Subcutaneous abdominal adipose tissue (tissue), 5 donors: ENCODE measurements around the gene PLIN5.

Source experiments
- H3K27ac ChIP-seq: one replicate; pipeline ENCODE4 v1.7.0; 2013; ENCODE audit warnings: low read depth, mild to moderate bottlenecking, inconsistent platforms, low read length, moderate library complexity
- H3K27me3 ChIP-seq, 5 donors: one replicate each; pipeline ENCODE4 v1.7.0; 2013; ENCODE audit warnings: low read length in 5 of 5, inconsistent platforms in 1 of 5; ENCODE audit not compliant: control insufficient read depth in 5 of 5, insufficient read depth in 4 of 5
- H3K36me3 ChIP-seq, 5 donors: one replicate each; pipeline ENCODE4 v1.7.0; 2013; ENCODE audit warnings: low read length in 5 of 5; ENCODE audit not compliant: control insufficient read depth in 5 of 5, insufficient read depth in 5 of 5
- H3K4me1 ChIP-seq, 5 donors: one replicate each; pipeline ENCODE4 v1.7.0; 2013; ENCODE audit warnings: low read length in 5 of 5, mild to moderate bottlenecking in 3 of 5, moderate library complexity in 1 of 5; ENCODE audit not compliant: control insufficient read depth in 5 of 5, insufficient read depth in 5 of 5
- H3K4me3 ChIP-seq, 5 donors: one replicate each; pipeline ENCODE4 v1.7.0; 2013; ENCODE audit warnings: low read length in 5 of 5, low read depth in 1 of 5
- H3K9ac ChIP-seq, 5 donors: one replicate each; pipeline ENCODE4 v1.7.0; 2013; ENCODE audit warnings: low read length in 5 of 5, mild to moderate bottlenecking in 4 of 5, moderate library complexity in 3 of 5
- H3K9me3 ChIP-seq, 5 donors: one replicate each; pipeline ENCODE4 v1.7.0; 2013; ENCODE audit warnings: low read length in 5 of 5; ENCODE audit not compliant: control insufficient read depth in 5 of 5
- donor health status: healthy.
- donor health status: healthy.
- donor health status: healthy.
- donor health status: healthy.
- donor health status: healthy.

The PLIN5 gene

DNA sequence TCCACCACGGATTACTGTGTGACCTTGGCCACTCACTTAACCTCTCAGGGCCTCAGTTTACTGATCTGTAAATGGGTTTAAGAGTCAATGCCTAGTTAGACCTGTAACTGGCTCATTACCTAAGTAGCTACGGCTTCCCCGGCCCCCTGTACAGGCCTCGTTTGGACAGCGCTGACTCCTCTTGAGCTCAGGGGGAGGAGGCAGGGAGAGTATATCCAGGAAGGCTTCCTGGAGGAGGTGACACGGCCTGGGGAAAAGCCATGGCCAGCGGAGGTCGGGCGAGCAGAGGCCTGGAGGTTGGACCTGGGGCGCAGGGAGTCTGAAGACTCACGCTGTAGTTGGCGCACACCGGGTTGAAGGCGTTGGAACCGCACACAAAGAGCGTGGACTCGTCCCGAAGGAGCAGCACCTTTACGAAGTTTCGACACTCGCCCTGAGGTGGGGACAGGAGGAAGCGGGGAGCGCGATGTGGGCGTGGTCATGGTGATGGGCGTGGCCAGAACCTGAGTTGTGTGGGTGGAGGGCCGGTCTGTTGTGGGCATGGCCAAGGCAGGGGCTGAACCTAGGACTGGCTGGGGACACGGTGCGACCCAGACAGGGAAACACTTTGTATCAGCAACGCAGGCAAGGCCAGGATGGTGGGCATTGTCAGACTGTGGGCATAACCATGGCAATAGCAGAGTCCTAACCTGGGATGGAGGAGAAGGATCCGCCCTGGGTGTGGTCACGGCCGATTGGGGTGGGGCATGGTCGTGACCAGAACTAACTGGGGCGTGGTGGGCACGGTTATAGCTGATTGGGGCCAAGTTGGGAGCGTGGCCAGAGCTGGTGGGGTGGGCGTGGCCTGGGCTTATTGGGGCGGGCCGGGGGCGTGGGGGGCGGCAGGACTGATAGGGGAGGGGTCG is 20.9 kb upstream of the PLIN5 start:
- Histone ChIP-seq H3K27me3 (peaks cover 0 to 6% (median 0%) of the 10 kb centered on the region in 5 donors), H3K4me1 (peaks cover 0 to 27% (median 6%) of the 10 kb centered on the region in 5 donors), H3K4me3 (no peak overlapping the region), H3K27ac (no peak overlapping the region), H3K9ac (no peak overlapping the region), H3K36me3 (peaks cover 0 to 45% (median 37%) of the 10 kb centered on the region in 5 donors), H3K9me3 (no peaks in the 10 kb centered on the region)

DNA sequence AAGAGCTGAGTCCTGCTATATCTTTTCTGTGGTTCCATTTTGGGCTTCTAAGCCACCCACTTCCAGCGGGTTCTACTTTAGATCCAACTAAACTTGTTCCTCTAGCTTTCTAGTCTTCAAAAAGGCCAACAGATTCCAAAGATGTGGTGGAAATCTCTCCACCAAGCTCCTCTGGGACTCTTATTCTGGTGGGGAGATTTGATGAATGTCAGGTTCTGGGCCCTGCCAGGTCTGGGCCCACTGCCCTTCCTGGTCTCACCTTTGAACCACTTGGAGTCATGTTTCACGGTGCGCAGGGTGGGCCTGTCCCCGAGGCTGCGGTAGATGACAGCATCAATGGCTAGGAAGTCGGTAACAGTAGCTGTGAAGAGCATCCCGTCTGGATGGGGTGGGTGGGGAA is 19.7 kb upstream of the PLIN5 start:
- Histone ChIP-seq H3K36me3 (peaks cover 0 to 55% (median 45%) of the 10 kb centered on the region in 5 donors), H3K27me3 (peaks cover 0 to 6% (median 0%) of the 10 kb centered on the region in 5 donors), H3K4me3 (no peak overlapping the region), H3K4me1 (peaks cover 0 to 21% (median 6%) of the 10 kb centered on the region in 5 donors), H3K9ac (no peak overlapping the region), H3K27ac (no peak overlapping the region), H3K9me3 (no peaks in the 10 kb centered on the region)

DNA sequence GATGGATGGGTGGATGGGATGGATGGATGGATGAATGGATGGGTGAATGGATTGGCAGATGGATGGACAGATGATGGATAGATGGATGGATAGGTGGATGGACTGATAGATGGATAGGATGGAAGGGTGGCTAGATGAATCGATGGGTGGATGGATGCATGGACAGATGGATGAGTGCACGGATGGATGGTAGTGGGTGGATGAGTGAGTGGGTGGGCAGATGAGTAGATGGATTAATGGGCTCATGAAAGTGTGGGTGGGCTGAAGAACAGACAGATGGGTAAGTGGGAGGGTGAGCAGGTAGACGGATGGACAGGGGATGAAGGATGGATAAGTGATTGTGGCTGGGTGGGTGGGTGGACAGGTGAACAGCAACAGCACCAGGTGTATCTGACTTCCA is 18.8 kb upstream of the PLIN5 start:
- H3K4me3 ChIP-seq: no peak overlapping the region
- no peaks in the 10 kb centered on the region for H3K9me3 ChIP-seq
- no peak overlapping the region for H3K27ac ChIP-seq
- H3K9ac ChIP-seq: no peak overlapping the region
- peaks cover 0 to 14% (median 6%) of the 10 kb centered on the region in 5 donors for H3K4me1 ChIP-seq
- peaks cover 0 to 6% (median 0%) of the 10 kb centered on the region in 5 donors for H3K27me3 ChIP-seq
- H3K36me3 ChIP-seq: peaks cover 0 to 57% (median 49%) of the 10 kb centered on the region in 5 donors

DNA sequence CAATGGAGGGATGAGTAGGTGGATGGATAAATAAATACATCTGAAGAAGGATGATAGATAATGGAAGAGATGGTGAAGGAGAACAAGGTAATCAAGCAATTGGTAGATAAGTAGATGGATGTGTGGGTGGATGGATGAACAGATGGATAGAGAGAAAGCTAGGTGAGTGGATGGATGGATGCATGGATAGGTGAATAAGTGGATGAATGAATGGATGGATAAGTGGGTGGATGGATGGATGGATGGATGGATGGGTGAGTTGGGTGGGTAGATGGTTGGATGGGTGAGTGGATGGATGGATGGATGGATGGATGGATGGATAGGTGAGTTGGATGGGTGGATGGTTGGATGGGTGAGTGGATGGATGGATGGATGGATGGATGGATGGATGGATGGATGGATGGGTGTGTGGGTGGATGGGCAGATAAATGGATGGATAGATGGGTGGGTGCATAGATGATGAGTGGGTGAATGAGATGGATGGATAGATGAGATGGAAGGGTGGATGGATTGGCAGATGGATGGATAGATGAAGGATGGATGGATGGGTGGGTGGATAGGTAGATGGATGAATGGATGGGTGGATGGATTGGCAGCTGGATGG is 18.2 kb upstream of the PLIN5 start:
- peaks cover 0 to 12% (median 5%) of the 10 kb centered on the region in 5 donors for H3K4me1 ChIP-seq
- no peak overlapping the region for H3K27ac ChIP-seq
- H3K36me3 ChIP-seq: peaks cover 0 to 62% (median 55%) of the 10 kb centered on the region in 5 donors
- H3K27me3 ChIP-seq: peaks cover 0 to 6% (median 0%) of the 10 kb centered on the region in 5 donors
- H3K9ac ChIP-seq: no peak overlapping the region
- no peak overlapping the region for H3K4me3 ChIP-seq
- no peaks in the 10 kb centered on the region for H3K9me3 ChIP-seq

DNA sequence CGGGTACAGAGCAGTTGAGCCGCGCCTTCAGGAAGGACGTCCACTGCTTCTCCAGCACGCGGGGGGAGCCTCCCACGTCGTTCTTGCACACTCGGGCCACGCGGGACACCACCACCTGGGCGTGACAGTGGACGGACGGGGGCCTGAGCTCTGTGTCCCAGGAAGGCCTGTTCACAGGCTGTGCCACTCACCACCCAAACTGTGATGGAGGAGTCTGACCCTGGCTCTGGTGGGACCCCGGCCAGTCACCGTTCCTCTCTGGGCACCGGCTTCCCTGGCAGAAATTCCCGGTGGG is 17.4 kb upstream of the PLIN5 start:
- H3K27ac ChIP-seq: no peak overlapping the region
- H3K9me3 ChIP-seq: no peaks in the 10 kb centered on the region
- no peak overlapping the region for H3K9ac ChIP-seq
- H3K4me1 ChIP-seq: peaks cover 0 to 6% (median under 1%) of the 10 kb centered on the region in 5 donors
- peaks cover 0 to 66% (median 56%) of the 10 kb centered on the region in 5 donors for H3K36me3 ChIP-seq
- H3K4me3 ChIP-seq: no peak overlapping the region
- peaks cover 0 to 3% (median 0%) of the 10 kb centered on the region in 5 donors for H3K27me3 ChIP-seq

DNA sequence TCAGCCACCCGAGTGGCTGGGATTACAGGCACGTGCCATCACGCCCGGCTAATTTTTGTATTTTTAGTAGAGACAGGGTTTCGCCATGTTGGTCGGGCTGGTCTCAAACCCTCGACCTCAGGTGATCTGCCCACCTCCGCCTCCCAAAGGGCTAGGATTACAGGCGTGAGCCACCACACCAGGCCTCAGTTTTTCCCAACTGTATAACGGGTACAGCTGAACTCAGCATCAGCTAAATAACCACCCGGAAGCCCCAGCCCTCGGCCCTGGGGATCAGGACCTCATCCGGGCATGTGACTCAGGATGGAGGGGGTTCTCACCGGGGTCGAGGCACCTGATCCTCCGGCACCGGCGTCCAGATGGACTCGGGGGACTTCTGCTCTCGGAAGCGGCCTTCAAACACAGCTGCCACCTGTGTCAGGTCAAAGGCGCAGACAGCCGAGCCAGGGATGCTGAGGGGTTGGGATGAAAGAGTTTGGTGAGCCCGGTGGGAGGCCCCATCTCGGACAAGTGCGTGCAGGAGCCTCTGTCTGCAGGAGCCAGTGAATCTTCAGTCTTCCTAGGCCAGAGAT is 15.5 kb upstream of the PLIN5 start:
- H3K9ac ChIP-seq: no peak overlapping the region
- H3K27ac ChIP-seq: no peak overlapping the region
- peaks cover 0 to 5% (median 0%) of the 10 kb centered on the region in 5 donors for H3K4me1 ChIP-seq
- H3K27me3 ChIP-seq: peaks cover 0 to 3% (median 0%) of the 10 kb centered on the region in 5 donors
- H3K36me3 ChIP-seq: peaks cover 0 to 65% (median 49%) of the 10 kb centered on the region in 5 donors
- H3K9me3 ChIP-seq: no peaks in the 10 kb centered on the region
- H3K4me3 ChIP-seq: no peak overlapping the region

DNA sequence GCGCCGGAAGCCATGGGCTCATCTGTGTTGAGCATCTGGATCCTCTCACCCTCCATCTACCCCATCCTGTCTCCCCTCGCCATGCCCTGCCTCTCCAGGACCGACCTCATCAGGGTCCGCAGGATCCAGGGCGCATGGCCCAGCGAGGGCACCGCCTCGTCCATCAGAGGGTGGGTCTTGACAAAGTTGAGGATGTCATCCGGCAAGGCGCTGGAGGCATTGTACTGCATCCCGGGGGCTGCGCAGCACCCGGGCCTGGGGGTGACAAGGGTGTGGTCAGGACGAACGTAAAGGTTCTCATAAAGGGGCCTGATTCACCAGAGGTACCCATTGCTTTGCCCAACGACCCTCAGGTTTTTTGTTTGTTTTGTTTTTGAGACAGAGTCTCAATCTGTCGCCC is 15.0 kb upstream of the PLIN5 start:
- Histone ChIP-seq H3K36me3 (peaks cover 0 to 63% (median 45%) of the 10 kb centered on the region in 5 donors), H3K4me3 (no peak overlapping the region), H3K27me3 (peaks cover 0 to 3% (median 0%) of the 10 kb centered on the region in 5 donors), H3K9ac (no peak overlapping the region), H3K4me1 (peaks cover 0 to 5% (median 0%) of the 10 kb centered on the region in 5 donors), H3K27ac (no peak overlapping the region), H3K9me3 (no peaks in the 10 kb centered on the region)

DNA sequence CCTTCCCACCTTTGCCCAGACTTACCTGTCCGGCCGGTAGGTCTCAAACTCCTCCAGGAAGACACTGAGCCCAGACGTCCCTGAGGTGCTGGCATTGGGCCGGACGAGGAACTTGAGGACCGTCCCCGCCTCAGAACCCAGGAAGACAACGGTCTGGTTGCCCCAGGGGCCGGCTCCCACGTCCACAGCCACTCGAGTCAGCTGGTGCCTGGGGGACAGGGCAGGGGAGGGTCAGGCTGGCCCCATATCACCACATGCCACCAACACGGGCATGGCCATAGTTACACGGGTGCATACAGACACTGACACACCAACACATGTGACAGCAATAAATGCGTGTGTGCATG is 13.2 kb upstream of the PLIN5 start:
- no peak overlapping the region for H3K9ac ChIP-seq
- peaks cover 0 to 46% (median 31%) of the 10 kb centered on the region in 5 donors for H3K36me3 ChIP-seq
- H3K27ac ChIP-seq: no peak overlapping the region
- H3K27me3 ChIP-seq: peaks cover 0 to 3% (median 0%) of the 10 kb centered on the region in 5 donors
- no peaks in the 10 kb centered on the region for H3K9me3 ChIP-seq
- H3K4me1 ChIP-seq: peaks cover 0 to 5% (median 0%) of the 10 kb centered on the region in 5 donors
- no peak overlapping the region for H3K4me3 ChIP-seq

DNA sequence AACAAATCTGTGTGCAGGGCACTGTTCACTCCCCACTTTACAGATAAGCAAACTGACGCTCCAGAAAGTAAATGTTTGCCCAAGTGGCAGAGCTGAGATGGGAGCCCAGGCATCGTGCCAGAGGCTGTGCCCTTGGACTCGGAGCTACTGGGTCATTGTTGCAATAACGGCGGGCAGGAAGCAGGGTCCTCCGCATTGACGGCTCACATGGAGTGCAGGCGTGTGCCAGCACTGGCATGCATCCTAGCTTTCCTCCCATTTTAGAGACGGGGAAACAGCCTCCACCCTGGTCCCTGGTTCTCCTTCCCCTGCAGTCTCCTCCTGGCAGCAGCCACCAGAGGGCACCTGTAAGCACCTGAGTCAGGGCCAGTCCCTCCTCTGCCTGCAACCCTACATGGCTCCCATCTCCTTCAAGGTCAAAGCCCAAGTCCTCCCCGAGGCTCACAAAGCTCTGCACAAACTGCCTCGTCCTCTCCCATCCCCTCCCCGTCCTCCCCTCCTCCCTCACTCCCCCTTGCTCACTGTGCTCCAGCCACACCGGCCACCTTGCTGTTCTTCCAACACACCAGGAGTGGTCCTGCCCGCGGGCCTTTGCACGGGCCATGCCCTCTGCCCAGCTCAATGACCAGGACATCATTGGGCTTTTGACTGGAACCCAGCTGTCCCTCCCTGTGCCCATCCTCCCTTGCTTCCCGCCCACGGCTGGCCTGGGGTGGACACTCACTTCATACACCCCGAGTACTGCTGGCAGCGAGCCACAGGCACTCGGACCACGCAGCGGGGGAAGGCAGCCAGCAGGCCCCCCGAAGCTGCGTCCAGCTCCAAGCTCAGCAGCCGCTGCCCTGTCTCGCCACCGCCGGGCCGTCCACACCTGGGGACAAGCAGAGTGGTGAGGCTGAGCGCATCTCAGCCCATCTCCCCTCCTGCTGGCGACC is 12.5 kb upstream of the PLIN5 start:
- Histone ChIP-seq H3K27ac (no peak overlapping the region), H3K9me3 (no peaks in the 10 kb centered on the region), H3K4me1 (peaks cover 0 to 5% (median 0%) of the 10 kb centered on the region in 5 donors), H3K36me3 (peaks cover 0 to 39% (median 28%) of the 10 kb centered on the region in 5 donors), H3K4me3 (no peak overlapping the region), H3K27me3 (peaks cover 0 to 3% (median 0%) of the 10 kb centered on the region in 5 donors), H3K9ac (no peak overlapping the region)
